ENCODE results near the gene UBB.

UBB gene

DNA sequence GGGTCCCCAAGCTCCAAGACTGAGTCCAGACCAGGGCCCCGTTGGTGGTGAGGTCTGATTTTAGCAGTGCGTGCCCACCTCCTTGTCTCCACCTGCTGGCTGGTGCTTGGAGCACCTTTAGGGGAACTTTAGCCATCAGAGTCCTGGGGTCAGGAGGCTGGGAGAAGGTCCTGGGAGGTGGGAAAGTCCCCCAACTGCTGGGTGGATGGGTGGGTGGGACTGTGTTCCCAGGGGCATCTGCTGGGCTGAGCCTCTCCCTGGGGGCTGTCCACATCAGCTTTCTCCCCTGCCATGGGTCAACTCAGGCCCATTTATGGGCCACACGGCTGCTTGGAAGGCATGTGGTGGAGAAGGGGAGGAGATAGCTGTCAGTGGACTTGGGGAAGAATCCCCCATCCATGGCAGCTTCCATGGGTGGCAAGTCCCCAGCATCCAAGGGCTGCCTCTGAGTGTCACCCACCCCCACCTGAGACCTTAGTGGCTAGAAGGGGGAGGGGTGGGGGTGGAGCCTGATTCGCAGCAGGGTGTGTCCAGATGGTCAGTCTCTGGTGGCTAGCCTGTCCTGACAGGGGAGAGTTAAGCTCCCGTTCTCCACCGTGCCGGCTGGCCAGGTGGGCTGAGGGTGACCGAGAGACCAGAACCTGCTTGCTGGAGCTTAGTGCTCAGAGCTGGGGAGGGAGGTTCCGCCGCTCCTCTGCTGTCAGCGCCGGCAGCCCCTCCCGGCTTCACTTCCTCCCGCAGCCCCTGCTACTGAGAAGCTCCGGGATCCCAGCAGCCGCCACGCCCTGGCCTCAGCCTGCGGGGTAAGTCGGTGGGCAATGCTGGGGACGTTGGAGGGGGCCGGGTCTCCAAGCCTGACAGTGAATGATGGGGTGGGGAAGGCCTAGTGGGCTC lies 34.4 kb downstream of the UBB start, which contains the start of gene TRPV2:
Gene TRPV2 (plus strand): TSS at position 541 of the 894 bp plus-strand sequence. CDS start 2,098 bp downstream, outside the sequence.
- no peak for DNase-seq (ENCODE audit: extremely low read depth, low read depth)
- TF ChIP-seq, protein P1, sequence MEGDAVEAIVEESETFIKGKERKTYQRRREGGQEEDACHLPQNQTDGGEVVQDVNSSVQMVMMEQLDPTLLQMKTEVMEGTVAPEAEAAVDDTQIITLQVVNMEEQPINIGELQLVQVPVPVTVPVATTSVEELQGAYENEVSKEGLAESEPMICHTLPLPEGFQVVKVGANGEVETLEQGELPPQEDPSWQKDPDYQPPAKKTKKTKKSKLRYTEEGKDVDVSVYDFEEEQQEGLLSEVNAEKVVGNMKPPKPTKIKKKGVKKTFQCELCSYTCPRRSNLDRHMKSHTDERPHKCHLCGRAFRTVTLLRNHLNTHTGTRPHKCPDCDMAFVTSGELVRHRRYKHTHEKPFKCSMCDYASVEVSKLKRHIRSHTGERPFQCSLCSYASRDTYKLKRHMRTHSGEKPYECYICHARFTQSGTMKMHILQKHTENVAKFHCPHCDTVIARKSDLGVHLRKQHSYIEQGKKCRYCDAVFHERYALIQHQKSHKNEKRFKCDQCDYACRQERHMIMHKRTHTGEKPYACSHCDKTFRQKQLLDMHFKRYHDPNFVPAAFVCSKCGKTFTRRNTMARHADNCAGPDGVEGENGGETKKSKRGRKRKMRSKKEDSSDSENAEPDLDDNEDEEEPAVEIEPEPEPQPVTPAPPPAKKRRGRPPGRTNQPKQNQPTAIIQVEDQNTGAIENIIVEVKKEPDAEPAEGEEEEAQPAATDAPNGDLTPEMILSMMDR (IDR thresholded peaks at IDR 0.05; ENCODE audit: low read depth, low read length): no peak; the same call in 1 of the 2 replicates

DNA sequence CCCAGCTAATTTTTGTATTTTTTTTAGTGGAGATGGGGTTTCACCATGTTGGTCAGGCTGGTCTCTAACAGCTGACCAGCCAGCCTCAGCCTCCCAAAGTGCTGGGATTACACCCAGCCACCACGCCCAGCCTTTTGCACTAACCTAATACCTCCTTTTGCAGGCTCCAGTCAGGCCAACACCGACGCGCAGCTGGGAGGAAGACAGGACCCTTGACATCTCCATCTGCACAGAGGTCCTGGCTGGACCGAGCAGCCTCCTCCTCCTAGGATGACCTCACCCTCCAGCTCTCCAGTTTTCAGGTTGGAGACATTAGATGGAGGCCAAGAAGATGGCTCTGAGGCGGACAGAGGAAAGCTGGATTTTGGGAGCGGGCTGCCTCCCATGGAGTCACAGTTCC lies 36.5 kb downstream of the UBB start:
- no peak for DNase-seq (ENCODE audit: extremely low read depth, low read depth)
- TF ChIP-seq, protein P1 (IDR thresholded peaks at IDR 0.05; ENCODE audit: low read depth, low read length): no peak

DNA sequence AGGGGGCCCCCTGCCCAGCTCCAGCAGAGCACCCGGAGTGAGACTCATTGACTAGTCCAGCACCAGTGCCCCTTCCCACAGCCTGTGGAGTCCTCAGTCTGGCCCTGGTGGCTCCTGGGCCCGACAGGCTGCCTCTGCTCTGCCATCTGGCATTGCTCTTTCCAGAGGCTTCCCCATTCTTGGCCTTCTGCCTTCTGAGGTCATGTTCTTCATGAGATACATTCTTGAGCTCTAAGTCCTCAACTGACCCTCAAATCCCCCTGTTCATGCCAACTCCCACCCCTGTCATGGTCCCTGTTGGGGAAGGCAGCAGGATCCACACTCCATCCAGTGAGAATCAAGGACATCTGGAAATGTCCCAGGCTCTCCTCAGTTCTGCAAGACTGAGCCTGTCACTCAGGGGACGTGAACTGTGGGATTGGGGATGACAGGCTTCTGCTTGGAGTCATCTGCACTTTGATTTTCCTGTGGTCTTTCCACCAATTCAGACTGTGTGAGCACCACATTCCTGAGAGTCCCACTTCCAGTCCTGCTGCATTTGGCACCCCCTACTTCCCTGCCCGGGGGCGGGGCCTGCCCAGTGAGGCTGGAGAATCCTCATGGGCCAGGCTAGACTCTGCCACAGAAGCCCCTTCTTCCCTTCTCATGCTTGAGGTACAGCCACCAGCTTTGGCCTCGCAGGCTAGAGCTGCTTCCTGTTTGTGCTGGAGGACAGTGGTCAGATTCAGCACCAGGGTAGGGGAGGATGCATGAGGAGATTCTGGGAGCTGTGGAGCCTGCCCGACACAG lies 37.2 kb downstream of the UBB start:
- DNase-seq (ENCODE audit: extremely low read depth, low read depth): no peak

DNA sequence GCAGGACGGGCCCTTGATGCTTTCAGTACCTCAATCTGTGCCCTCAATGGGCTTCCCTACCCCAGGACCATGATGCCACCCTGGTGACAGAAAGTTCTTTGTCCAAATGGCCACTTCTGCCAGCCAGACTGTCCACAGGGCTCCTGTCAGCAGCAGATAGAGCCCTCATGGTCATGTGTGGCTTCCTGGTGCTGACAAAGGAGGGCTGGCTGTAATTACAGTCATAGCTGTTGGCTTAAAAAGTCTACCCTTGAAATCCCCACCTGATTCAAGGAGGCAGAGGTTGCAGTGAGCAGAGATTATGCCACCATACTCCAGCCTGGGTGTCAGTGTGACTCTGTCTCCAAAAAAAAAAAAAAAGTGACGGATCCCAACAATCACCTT lies 37.8 kb downstream of the UBB start:
- TF ChIP-seq, protein P1 (IDR thresholded peaks at IDR 0.05; ENCODE audit: low read depth, low read length): no peak
- DNase-seq (ENCODE audit: extremely low read depth, low read depth): no peak

More for the DNA sequence above, 37.2 kb downstream of the UBB start:
- TF ChIP-seq, protein P1 (IDR thresholded peaks at IDR 0.05; ENCODE audit: low read depth, low read length): no peak

DNA sequence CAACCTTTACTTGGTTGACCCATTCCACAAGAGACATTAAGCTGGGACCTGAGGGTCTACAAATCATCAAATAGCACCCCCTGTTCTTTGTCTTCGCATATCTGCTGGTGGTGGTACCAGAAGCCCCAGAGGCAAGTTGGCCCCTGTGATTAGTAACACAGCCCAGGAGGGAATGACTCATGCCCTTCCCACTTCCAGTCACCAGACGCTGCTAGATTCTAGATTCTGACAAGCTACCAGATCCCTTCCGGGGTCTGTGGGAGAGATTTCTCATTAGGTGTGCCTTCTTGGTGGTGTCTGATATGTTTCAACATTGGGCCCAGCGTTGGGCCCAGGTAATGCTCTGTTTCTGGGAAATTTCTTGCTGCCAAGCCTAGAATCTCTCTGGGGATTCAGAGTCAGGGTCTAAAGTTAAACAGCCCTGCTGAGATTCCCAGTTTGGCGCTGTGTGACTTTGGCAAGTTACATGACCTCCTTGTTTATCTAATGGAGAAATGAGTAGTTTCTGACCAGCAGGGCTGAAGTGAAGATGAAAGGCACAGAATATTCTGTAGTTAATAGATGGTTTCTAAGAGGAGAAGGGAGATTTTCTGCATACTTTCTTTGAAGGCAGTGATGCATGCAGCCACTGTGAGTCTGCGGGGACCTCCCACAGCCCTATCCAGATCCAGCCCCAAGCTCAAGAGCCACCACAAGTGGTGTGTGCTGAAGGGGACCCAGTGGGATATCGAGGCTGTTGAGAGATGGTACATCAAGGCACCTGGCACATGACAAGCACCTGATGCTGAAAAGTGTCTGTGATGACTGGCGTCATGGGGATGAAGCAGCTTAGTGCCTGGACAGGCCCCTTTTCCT lies 38.4 kb downstream of the UBB start:
- no peak for DNase-seq (ENCODE audit: extremely low read depth, low read depth)
- TF ChIP-seq, protein P1 (IDR thresholded peaks at IDR 0.05; ENCODE audit: low read depth, low read length): no peak; the same call in 1 of the 2 replicates

DNA sequence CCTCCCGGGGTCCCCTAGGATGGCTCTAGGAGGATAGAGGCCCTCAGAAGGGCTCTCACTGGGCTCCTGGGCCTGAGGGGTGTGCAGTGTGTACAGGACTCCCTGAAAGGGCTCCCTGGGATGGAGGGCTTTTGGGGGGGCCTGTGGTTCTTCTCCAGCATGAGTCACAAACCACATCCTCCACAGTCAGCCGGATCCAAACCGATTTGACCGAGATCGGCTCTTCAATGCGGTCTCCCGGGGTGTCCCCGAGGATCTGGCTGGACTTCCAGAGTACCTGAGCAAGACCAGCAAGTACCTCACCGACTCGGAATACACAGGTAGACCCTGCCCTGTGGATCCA lies 39.0 kb downstream of the UBB start:
- TF ChIP-seq, protein P1 (IDR thresholded peaks at IDR 0.05; ENCODE audit: low read depth, low read length): no peak
- DNase-seq (ENCODE audit: extremely low read depth, low read depth): no peak
